GM19025 (cell line): ENCODE data around the gene AP3B1.
"Not testable (repeated sequence)": the region's sequence is repeated elsewhere in the genome, so short reads cannot be mapped to it uniquely, and the experiment has no call there.

Experiments
- ATAC-seq: cut with Tn5 transposase; IDR thresholded peaks from one replicate; pipeline ENCODE4 v1.9.1; 2021; ENCODE audit warnings: mild to moderate bottlenecking, low read depth, moderate library complexity; ENCODE audit not compliant: unreplicated experiment

The AP3B1 gene

GRCh38 chr5:78078858-78079257 is 215.6 kb downstream of the AP3B1 start:
- ATAC-seq: no peak

- ATAC-seq: no peak
Measured at GRCh38 chr5:78077369-78078068, 217.0 kb downstream of the AP3B1 start.

- no peak for ATAC-seq
Measured at GRCh38 chr5:78076351-78076750, 218.1 kb downstream of the AP3B1 start.

GRCh38 chr5:78075301-78075700 is 219.2 kb downstream of the AP3B1 start:
- no peak for ATAC-seq

- ATAC-seq: not testable (repeated sequence)
Measured at GRCh38 chr5:78070691-78071090, 223.8 kb downstream of the AP3B1 start.

GRCh38 chr5:78067581-78067980 is 226.9 kb downstream of the AP3B1 start:
- not testable (repeated sequence) for ATAC-seq

GRCh38 chr5:78066722-78067121 is 227.8 kb downstream of the AP3B1 start:
- ATAC-seq: not testable (repeated sequence)

- no peak for ATAC-seq
Measured at GRCh38 chr5:78065663-78066062, 228.8 kb downstream of the AP3B1 start.

GRCh38 chr5:78064941-78065472 is 229.5 kb downstream of the AP3B1 start:
- no peak for ATAC-seq

- no peak for ATAC-seq
Measured at GRCh38 chr5:78063495-78063894, 231.0 kb downstream of the AP3B1 start.

GRCh38 chr5:78062645-78063044 is 231.9 kb downstream of the AP3B1 start:
- ATAC-seq: no peak

GRCh38 chr5:78060421-78060820 is 234.1 kb downstream of the AP3B1 start:
- no peak for ATAC-seq

GRCh38 chr5:78058625-78059024 is 235.9 kb downstream of the AP3B1 start:
- no peak for ATAC-seq

- no peak for ATAC-seq
Measured at GRCh38 chr5:78056901-78057514, 237.5 kb downstream of the AP3B1 start.

GRCh38 chr5:78056053-78056452 is 238.4 kb downstream of the AP3B1 start:
- ATAC-seq: no peak

- no peak for ATAC-seq
Measured at GRCh38 chr5:78050888-78051287, 243.6 kb downstream of the AP3B1 start.

- not testable (repeated sequence) for ATAC-seq
Measured at GRCh38 chr5:78046823-78047222, 247.7 kb downstream of the AP3B1 start.

- ATAC-seq: no peak
Measured at GRCh38 chr5:78046006-78046405, 248.5 kb downstream of the AP3B1 start.

GRCh38 chr5:78041805-78042204 is 252.7 kb downstream of the AP3B1 start:
- ATAC-seq: no peak

- ATAC-seq: no peak
Measured at GRCh38 chr5:78025540-78025939, 269.0 kb downstream of the AP3B1 start.

- ATAC-seq: no peak
Measured at GRCh38 chr5:78019744-78020143, 274.8 kb downstream of the AP3B1 start.
